Thyroid gland (tissue), 4 donors: ENCODE results near the gene CEP131.

Source experiments
- POLR2A ChIP-seq, 2 donors: fragments of 450-650 bp; IDR thresholded peaks; one replicate each; pipeline ENCODE4 v1.6.1; 2017; ENCODE audit warnings: antibody characterized with exemption in 2 of 2, mild to moderate bottlenecking in 2 of 2, moderate library complexity in 1 of 2
- TF ChIP-seq, protein P1 (sequence below), 6 experiments: fragments of 200-600 bp in 3 of 6; fragments of 450-650 bp in 3 of 6; sonication (generic) in 3 of 6; IDR thresholded peaks; one replicate each; pipeline ENCODE4 v1.5.1; 2016 to 2019; ENCODE audit warnings: antibody characterized with exemption in 6 of 6, mild to moderate bottlenecking in 2 of 6, inconsistent platforms in 1 of 6, moderate library complexity in 1 of 6

DNA sequence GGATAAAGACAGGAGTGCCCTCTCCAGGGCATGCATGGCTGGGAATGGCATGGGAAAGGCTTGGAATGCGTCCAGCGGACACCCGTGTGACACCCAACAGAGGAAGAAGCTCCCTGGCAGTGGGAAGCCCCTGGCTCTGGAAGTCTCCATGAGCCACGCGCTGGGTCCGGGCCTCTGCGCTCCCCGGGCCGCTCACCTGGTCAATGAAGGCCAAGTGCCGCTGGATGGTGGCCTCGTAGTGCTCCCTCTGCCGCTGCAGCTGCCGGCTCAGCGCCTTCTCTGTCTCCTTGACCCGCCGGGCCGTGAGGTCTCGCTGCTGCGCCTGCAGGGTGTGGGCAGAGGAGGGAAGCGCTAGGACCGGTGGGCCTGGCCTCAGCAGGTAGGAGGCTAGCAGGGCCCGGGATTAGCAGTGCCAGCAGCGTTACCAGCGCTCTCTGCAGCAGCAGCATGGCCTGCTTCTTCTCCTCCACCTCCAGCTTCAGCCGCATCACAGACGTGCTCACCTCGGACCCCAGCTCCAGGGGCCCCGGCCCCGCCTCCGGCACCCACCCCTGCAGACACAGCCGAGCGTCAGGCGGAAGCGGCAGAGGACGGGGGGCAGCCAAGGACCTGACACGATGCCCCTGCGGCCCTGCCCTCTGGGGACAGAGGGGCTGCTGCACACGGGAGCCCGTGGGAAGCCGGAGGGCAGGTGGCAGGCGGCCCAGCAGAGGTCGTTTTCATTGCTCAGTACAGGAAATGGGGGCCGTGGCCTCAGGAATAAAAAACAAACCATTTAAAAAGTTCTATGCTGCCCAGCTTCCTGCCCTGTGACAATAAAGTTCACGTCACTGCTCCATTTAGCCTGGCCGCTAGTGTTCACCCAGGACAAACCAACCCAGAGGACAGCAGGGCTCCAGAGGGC lies 26.0 kb downstream of the CEP131 start:
- TF ChIP-seq POLR2A (IDR thresholded peaks at IDR 0.05), result no peak
- TF ChIP-seq, protein P1, sequence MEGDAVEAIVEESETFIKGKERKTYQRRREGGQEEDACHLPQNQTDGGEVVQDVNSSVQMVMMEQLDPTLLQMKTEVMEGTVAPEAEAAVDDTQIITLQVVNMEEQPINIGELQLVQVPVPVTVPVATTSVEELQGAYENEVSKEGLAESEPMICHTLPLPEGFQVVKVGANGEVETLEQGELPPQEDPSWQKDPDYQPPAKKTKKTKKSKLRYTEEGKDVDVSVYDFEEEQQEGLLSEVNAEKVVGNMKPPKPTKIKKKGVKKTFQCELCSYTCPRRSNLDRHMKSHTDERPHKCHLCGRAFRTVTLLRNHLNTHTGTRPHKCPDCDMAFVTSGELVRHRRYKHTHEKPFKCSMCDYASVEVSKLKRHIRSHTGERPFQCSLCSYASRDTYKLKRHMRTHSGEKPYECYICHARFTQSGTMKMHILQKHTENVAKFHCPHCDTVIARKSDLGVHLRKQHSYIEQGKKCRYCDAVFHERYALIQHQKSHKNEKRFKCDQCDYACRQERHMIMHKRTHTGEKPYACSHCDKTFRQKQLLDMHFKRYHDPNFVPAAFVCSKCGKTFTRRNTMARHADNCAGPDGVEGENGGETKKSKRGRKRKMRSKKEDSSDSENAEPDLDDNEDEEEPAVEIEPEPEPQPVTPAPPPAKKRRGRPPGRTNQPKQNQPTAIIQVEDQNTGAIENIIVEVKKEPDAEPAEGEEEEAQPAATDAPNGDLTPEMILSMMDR (IDR thresholded peaks at IDR 0.05), result no peak
